Thyroid gland (tissue), 4 donors: Measurements from ENCODE around the gene IGF1.

Source experiments
- POLR2A ChIP-seq, 2 donors: fragments of 450-650 bp; IDR thresholded peaks; one replicate each; pipeline ENCODE4 v1.6.1; 2017; ENCODE audit warnings: antibody characterized with exemption in 2 of 2, mild to moderate bottlenecking in 2 of 2, moderate library complexity in 1 of 2
- TF ChIP-seq, protein P1 (sequence below), 6 experiments: fragments of 200-600 bp in 3 of 6; fragments of 450-650 bp in 3 of 6; sonication (generic) in 3 of 6; IDR thresholded peaks; one replicate each; pipeline ENCODE4 v1.5.1; 2016 to 2019; ENCODE audit warnings: antibody characterized with exemption in 6 of 6, mild to moderate bottlenecking in 2 of 6, inconsistent platforms in 1 of 6, moderate library complexity in 1 of 6

GRCh38 chr12:102435827-102436436 is 44.4 kb downstream of the IGF1 start:
- TF ChIP-seq, protein P1, sequence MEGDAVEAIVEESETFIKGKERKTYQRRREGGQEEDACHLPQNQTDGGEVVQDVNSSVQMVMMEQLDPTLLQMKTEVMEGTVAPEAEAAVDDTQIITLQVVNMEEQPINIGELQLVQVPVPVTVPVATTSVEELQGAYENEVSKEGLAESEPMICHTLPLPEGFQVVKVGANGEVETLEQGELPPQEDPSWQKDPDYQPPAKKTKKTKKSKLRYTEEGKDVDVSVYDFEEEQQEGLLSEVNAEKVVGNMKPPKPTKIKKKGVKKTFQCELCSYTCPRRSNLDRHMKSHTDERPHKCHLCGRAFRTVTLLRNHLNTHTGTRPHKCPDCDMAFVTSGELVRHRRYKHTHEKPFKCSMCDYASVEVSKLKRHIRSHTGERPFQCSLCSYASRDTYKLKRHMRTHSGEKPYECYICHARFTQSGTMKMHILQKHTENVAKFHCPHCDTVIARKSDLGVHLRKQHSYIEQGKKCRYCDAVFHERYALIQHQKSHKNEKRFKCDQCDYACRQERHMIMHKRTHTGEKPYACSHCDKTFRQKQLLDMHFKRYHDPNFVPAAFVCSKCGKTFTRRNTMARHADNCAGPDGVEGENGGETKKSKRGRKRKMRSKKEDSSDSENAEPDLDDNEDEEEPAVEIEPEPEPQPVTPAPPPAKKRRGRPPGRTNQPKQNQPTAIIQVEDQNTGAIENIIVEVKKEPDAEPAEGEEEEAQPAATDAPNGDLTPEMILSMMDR (IDR thresholded peaks at IDR 0.05) = no peak
- no peak for TF ChIP-seq POLR2A (IDR thresholded peaks at IDR 0.05)
